Esophagus (tissue), 2 donors: ENCODE measurements around the gene SNX10. TPM values are rescaled to one million over a fixed set of nuclear protein-coding genes. Genes with fewer than 3 reads are reported as not detected.

ENCODE experiments used
- H3K27ac ChIP-seq, 2 donors: one replicate each; pipeline ENCODE4 v1.5.1; 2013; ENCODE audit warnings: low read depth in 2 of 2, mild to moderate bottlenecking in 2 of 2, inconsistent platforms in 1 of 2, low read length in 1 of 2, moderate library complexity in 1 of 2
- H3K27me3 ChIP-seq, 2 donors: one replicate each; pipeline ENCODE4 v1.6.1; 2013; ENCODE audit warnings: low read length in 2 of 2, control low read depth in 1 of 2, mild to moderate bottlenecking in 1 of 2; ENCODE audit not compliant: insufficient read depth in 2 of 2, control insufficient read depth in 1 of 2
- H3K36me3 ChIP-seq, 2 donors: one replicate each; pipeline ENCODE4 v1.6.1; 2013; ENCODE audit warnings: low read length in 1 of 2; ENCODE audit not compliant: control insufficient read depth in 2 of 2, insufficient read depth in 2 of 2
- H3K4me1 ChIP-seq, 2 donors: one replicate each; pipeline ENCODE4 v1.6.1; 2013; ENCODE audit warnings: low read length in 1 of 2; ENCODE audit not compliant: control insufficient read depth in 2 of 2, insufficient read depth in 2 of 2
- H3K4me3 ChIP-seq, 2 donors: one replicate each; pipeline ENCODE4 v1.5.1; 2013; ENCODE audit warnings: low read length in 2 of 2, mild to moderate bottlenecking in 2 of 2, low read depth in 1 of 2, moderate library complexity in 1 of 2
- H3K9me3 ChIP-seq, 2 donors: one replicate each; pipeline ENCODE4 v1.6.1; 2013; ENCODE audit warnings: mild to moderate bottlenecking in 2 of 2, low read depth in 1 of 2, low read length in 1 of 2, moderate library complexity in 1 of 2; ENCODE audit not compliant: control insufficient read depth in 2 of 2, insufficient read depth in 1 of 2
- WGBS, 2 donors: extraction: QIAGEN DNeasy Blood & Tissue Kit; methylation state at CpG; one replicate each; pipeline ENCODE4 v1.1.7; 2013; 5-methylcytosine and 5-hydroxymethylcytosine counted together
- polyA plus RNA-seq, 2 donors: library from polyadenylated mRNA; stranded (reverse); fragments of 200-250 nt; gene quantifications; one replicate each; pipeline ENCODE4 v1.2.3, GENCODE V29; 2013
- donor health status: healthy with polysubstance abuse.
- donor health status: Bipolar disorder and iron deficiency.

Gene SNX10
- polyA plus RNA-seq, 2 donors: 0.44 to 0.61 TPM

GRCh38 chr7:26329520-26330255 is 38.0 kb downstream of the SNX10 start:
- Histone ChIP-seq H3K36me3 (no peaks in the 10 kb centered on the region), H3K27me3 (no peaks in the 10 kb centered on the region), H3K4me1 (no peaks in the 10 kb centered on the region), H3K4me3 (no peak overlapping the region), H3K9me3 (peaks cover 0 to 3% of the 10 kb centered on the region in 2 donors), H3K27ac (no peak overlapping the region)
- 83% methylated on average over 13 of the region's 13 CpGs for WGBS, 2 donors

GRCh38 chr7:26331113-26331512 is 39.5 kb downstream of the SNX10 start:
- H3K27me3 ChIP-seq: no peaks in the 10 kb centered on the region
- H3K9me3 ChIP-seq: peaks cover 0 to 3% of the 10 kb centered on the region in 2 donors
- H3K36me3 ChIP-seq: no peaks in the 10 kb centered on the region
- 95 to 97% methylated on average over 4 of the region's 4 CpGs for WGBS, 2 donors
- no peak overlapping the region for H3K27ac ChIP-seq
- H3K4me3 ChIP-seq: no peak overlapping the region
- no peaks in the 10 kb centered on the region for H3K4me1 ChIP-seq

- Histone ChIP-seq H3K27me3 (no peaks in the 10 kb centered on the region), H3K9me3 (peaks cover 0 to 3% of the 10 kb centered on the region in 2 donors), H3K4me3 (no peak overlapping the region), H3K36me3 (no peaks in the 10 kb centered on the region), H3K4me1 (no peaks in the 10 kb centered on the region), H3K27ac (no peak overlapping the region)
- 80% methylated on average over 4 of the region's 4 CpGs for WGBS, 2 donors
Observed at GRCh38 chr7:26331789-26332188, 40.1 kb downstream of the SNX10 start.

GRCh38 chr7:26332698-26333097 is 41.0 kb downstream of the SNX10 start:
- H3K9me3 ChIP-seq: peaks cover 0 to 3% of the 10 kb centered on the region in 2 donors
- H3K4me3 ChIP-seq: no peak overlapping the region
- no peaks in the 10 kb centered on the region for H3K36me3 ChIP-seq
- WGBS, 2 donors: 70 to 72% methylated on average over 2 of the region's 2 CpGs
- no peaks in the 10 kb centered on the region for H3K27me3 ChIP-seq
- no peaks in the 10 kb centered on the region for H3K4me1 ChIP-seq
- H3K27ac ChIP-seq: no peak overlapping the region

GRCh38 chr7:26334166-26334859 is 42.7 kb downstream of the SNX10 start:
- H3K36me3 ChIP-seq: no peaks in the 10 kb centered on the region
- no peaks in the 10 kb centered on the region for H3K4me1 ChIP-seq
- peaks cover 0 to 4% of the 10 kb centered on the region in 2 donors for H3K9me3 ChIP-seq
- 73 to 76% methylated on average over 1 of the region's 1 CpG for WGBS, 2 donors
- H3K27me3 ChIP-seq: no peaks in the 10 kb centered on the region
- H3K27ac ChIP-seq: no peak overlapping the region
- H3K4me3 ChIP-seq: no peak overlapping the region

GRCh38 chr7:26337232-26337865 is 45.7 kb downstream of the SNX10 start:
- H3K36me3 ChIP-seq: no peaks in the 10 kb centered on the region
- no peaks in the 10 kb centered on the region for H3K27me3 ChIP-seq
- no peak overlapping the region for H3K4me3 ChIP-seq
- H3K27ac ChIP-seq: no peak overlapping the region
- no peaks in the 10 kb centered on the region for H3K4me1 ChIP-seq
- H3K9me3 ChIP-seq: peaks cover 0 to 2% of the 10 kb centered on the region in 2 donors
- WGBS, 2 donors: 59 to 61% methylated on average over 2 of the region's 2 CpGs

GRCh38 chr7:26340476-26341018 is 48.9 kb downstream of the SNX10 start:
- Histone ChIP-seq H3K4me3 (no peak overlapping the region), H3K9me3 (peaks cover 0 to 2% of the 10 kb centered on the region in 2 donors), H3K27me3 (no peaks in the 10 kb centered on the region), H3K4me1 (no peaks in the 10 kb centered on the region), H3K36me3 (no peaks in the 10 kb centered on the region), H3K27ac (no peak overlapping the region)
- WGBS, 2 donors: 87 to 88% methylated on average over 6 of the region's 6 CpGs

GRCh38 chr7:26343320-26343832 is 51.7 kb downstream of the SNX10 start:
- Histone ChIP-seq H3K9me3 (no peaks in the 10 kb centered on the region), H3K27ac (no peak overlapping the region), H3K4me1 (peaks cover 0 to 5% of the 10 kb centered on the region in 2 donors), H3K36me3 (no peaks in the 10 kb centered on the region), H3K27me3 (no peaks in the 10 kb centered on the region), H3K4me3 (no peak overlapping the region)
- 93% methylated on average over 7 to 10 of the region's 10 CpGs for WGBS, 2 donors

- H3K27me3 ChIP-seq: no peaks in the 10 kb centered on the region
- no peak overlapping the region for H3K27ac ChIP-seq
- WGBS, 2 donors: 90 to 92% methylated on average over 2 of the region's 2 CpGs
- no peaks in the 10 kb centered on the region for H3K9me3 ChIP-seq
- H3K4me3 ChIP-seq: no peak overlapping the region
- H3K36me3 ChIP-seq: no peaks in the 10 kb centered on the region
- H3K4me1 ChIP-seq: peaks cover 0 to 5% of the 10 kb centered on the region in 2 donors
Observed at GRCh38 chr7:26343837-26344236, 52.2 kb downstream of the SNX10 start.
